Measurements from ENCODE around the gene HS3ST2. TPM values are rescaled to one million over a fixed set of nuclear protein-coding genes. Genes with fewer than 3 reads are reported as not detected.

The HS3ST2 gene
- 2.0 TPM for total RNA-seq

DNA sequence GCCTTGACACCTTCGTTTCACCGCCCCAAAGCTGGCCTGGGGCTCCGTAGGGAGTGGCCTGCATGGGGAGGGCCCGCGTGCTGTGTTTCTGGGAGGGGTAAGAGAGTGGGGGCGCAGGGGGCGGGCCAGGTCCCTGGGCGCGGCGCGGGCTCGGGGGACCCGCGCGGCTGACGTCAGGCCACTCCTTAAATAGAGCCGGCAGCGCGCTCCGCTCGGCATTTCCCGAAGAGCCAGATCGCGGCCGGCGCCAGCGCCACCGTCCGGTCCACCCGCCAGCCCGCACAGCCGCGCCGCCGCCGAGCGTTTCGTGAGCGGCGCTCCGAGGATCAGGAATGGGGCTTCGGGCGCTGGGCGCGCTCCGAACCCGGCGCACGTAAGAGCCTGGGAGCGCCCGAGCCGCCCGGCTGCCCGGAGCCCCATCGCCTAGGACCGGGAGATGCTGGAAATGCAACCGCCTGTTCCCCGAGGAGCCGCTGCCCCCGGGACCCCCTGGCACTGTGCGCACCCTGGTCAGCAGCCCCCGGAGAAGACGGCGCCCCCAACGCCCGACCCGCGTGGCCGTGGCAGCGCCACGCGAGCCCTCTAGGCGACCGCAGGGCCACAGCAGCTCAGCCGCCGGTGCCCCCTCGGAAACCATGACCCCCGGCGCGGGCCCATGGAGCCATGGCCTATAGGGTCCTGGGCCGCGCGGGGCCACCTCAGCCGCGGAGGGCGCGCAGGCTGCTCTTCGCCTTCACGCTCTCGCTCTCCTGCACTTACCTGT is at the start of gene HS3ST2:
Gene HS3ST2, plus strand, starts transcription at position 215 of the 763 bp plus-strand sequence. Its CDS starts 449 bp downstream, at position 664.
- DNase-seq (ENCODE audit: low spot score), result no peak

DNA sequence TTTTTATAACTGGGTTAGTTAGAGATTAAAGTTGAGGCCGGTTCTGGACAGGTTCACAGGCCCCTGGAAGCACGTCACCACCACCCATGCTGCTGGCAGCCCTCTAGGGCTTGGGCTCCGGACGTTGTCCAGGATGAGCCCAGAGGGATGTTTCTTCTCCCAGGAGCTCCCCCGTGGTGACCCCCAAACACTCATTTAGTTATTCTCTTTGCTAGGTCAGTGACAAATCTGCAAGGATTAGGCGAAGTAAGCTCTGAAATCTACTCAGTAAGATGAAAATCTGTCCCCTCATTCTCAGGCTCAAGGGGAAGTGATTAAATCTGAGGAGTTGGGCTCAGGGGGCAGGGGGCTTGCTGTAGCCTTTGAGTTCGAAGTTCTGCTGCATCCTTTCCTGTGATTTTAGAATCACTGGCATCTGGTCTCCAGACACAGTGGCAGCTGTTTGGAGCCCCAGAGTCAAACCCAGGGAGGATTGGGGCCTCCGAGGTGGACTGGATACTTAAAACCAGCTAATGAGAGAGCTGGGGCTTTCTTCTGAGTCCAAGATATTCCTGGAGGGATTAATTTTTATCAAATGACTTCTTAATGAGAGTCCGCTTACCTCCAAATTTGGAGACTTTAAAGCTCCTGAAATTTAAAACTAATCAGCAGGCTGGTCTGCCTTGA is 49.2 kb upstream of the HS3ST2 start:
- no peak for DNase-seq (ENCODE audit: low spot score)

DNA sequence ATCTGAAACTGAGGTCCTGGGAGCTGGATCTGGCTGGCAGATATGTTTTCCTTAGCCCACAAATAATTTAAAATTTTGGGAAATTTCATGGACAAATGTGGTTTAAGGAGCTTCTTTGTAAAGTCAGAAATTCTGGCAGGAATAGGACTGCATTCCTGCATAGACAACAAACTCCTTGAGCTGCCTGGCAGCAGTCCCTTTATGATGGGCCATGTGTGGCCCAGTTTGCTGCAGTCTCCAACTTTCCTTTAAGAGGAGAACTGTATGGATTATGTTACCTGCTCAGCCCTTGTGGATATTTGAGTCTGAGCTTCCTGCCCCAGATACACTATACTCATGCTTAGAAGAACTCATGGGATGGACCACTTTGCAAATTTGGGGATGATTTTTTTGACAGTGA is 48.5 kb upstream of the HS3ST2 start:
- DNase-seq (ENCODE audit: low spot score), result no peak

DNA sequence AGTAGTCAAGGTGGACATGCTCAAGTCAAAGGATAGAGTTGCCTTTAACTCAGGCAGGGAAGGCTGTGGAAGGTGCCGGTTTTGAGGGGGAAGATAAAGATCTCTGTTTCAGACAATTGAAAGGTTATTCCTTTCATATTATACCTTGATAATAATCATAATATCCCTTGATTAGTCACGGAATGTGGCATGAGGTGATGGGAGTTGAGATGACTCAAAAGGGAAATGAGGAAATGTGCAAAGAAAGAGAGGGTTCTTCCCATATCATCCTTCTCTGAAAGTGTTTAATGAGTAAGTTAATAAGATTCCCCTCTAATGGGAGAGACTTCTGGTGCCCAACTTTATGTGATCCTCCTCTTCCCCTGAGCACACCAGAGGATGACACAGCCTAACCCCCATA is 43.1 kb upstream of the HS3ST2 start:
- DNase-seq (ENCODE audit: low spot score), result no peak

DNA sequence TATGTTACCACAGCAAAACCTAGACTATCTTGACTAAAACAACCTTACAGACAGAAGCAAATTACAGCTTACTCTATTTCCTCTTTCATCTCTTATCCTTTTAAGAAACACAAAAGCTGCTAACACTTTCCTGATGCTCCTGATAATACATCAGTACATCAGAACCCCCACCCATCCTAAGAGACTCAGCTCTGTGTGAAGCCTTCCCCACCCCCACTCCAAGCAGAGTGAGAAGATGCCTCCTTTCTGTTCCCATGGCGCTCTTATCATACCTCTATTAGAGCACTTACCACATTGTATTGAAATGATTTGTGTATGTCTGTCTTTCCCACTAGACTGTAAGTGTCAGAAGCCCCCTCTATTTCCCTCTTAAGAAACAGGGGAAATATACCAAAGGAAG is 42.4 kb upstream of the HS3ST2 start:
- DNase-seq (ENCODE audit: low spot score), result no peak

DNA sequence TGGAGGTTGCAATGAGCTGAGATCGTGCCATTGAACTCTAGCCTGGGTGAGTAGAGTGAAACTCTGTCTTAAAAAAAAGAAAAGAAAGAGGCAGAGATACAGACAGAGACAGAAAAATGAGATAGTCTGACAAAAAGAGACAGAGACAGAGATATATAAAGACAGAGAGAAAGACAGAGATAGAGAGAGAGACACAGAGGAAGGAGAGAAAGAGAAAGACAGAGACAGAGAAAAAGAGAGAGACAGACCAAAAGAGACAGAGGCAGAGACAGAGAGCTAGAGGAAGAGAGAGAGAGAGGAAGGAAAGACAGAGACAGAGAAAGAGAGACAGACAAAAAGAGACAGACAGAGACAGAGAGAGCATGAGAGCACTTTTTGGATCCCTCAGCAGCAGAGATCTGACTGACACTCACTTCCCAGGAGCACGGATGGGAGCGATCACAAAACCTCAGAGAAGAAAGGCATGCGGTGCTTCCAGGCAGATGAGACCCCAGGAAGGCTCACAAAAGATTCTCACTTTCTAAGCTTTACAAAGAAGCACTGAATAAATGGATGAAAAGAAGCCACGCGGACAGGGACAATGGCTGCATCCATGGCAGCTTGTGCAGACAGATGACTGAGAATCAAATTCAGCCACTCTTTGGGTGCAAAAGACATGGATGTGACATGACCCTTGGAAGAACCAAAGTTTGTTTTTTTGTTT is 38.6 kb upstream of the HS3ST2 start:
- no peak for DNase-seq (ENCODE audit: low spot score)

DNA sequence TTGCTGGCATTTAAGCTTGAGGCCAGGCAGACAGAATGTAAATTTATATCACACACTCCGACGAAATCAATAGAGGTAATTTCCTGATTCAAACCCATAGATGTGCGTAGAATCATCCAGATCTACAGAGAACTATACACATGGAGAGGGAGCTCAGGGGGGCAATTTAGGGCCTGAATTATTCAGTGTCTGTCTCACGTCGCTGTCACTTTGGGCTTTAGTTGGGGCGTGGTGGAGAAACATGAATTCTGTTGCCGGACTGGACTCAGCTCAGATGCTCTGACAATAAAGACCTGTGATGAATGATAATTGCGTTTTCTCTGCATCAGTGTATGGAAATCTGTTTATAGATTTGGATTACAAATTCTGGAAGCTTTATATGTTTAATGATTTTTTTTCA is 32.5 kb upstream of the HS3ST2 start:
- no peak for DNase-seq (ENCODE audit: low spot score)

DNA sequence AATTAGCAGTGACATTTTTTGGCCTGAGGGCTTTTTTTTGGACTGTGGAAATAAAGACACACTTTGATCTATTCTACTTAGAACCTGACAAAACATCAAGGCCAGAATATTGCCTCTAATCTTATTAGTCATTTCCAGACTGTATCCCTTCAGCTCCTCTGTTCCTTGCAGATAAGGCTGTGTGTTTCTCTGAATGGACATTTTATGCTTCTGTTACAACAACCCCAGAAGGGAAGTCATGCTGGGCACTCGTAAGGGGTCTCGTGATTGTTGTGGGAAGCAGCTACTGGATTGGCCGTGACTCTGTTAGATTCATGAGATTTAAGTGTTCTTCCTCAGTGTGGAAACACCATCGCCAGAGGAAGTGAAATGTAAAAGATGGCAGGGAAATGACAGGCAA is 31.6 kb upstream of the HS3ST2 start:
- DNase-seq (ENCODE audit: low spot score), result no peak

DNA sequence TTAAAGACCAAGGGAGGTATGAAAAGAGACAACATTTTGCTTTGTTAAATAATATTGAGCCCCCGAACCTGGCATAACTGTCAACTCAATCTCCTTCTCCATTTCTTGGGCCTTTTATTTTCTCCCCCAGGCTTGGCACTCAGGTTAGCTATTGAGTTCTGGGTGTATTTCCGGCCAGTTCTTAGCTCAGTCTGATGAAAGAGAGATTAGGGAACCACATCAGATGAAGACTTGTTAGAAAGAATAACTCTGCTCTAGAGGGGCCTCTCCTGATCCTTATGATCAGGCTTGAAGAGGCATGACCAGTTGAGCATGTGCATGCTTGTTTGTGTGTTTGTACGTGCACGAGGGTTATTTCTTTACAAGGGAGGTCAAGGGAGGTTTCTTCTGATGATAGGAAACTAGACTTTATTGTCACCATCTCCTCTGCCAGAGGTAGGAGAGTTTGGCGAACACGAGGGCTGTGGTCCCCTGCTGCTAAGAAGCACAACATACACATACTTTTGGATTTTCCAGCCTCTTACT is 29.2 kb upstream of the HS3ST2 start:
- DNase-seq (ENCODE audit: low spot score), result no peak

DNA sequence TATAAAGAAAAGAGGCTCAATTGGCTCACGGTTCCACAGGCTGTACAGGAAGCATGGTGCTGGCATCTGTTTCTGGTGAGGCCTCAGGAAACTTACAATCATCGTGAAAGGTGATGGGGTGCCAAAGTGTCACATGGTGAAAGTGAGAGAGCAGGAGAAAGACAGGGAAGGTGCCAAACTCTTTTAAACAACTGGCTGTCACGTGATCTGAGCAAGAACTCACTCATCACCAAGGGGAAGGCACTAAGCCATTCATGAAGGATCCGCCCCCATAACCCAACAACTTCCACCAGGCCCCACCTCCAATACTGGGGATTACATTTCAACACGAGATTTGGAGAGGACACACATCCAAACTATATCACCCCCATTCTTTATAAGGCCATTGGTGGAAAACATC is 28.4 kb upstream of the HS3ST2 start:
- DNase-seq (ENCODE audit: low spot score), result no peak

DNA sequence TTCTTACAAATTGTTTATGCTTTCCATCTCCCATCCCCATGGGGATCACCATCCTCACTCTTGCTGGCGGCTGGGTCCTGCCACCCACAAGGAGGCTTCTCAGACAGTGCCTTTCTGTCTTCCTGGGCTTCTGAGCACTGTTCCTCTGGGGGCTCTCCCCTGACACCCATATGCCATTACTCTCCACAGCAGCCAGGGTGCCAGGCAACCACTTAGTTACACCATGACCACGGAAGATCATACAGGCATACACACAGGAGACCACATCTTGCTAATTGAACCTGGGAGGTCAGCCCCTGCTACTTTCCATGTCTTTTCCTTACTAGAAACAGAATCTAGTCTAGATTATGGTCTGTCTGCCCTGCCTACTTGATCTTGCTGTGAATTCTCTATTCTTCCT is 27.7 kb upstream of the HS3ST2 start:
- no peak for DNase-seq (ENCODE audit: low spot score)

DNA sequence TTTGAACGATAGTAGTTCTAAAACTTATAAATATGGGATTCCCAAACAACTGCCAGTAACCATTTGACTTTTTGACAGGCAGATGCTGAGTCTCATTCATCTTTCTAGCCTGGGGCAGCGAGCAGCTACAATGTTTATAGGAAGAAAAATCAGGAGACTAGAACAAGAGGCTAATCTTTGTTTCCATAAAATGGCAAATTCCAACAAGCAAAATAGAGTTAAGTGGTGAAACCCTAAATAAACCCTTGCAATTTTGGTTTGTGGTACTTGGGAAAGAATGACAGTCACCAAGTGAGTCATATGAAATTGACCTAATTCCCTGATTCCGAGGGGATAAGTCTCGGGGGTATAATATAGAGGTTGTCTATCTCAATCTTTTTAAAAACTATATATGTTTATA is 27.3 kb upstream of the HS3ST2 start:
- DNase-seq (ENCODE audit: low spot score), result no peak

DNA sequence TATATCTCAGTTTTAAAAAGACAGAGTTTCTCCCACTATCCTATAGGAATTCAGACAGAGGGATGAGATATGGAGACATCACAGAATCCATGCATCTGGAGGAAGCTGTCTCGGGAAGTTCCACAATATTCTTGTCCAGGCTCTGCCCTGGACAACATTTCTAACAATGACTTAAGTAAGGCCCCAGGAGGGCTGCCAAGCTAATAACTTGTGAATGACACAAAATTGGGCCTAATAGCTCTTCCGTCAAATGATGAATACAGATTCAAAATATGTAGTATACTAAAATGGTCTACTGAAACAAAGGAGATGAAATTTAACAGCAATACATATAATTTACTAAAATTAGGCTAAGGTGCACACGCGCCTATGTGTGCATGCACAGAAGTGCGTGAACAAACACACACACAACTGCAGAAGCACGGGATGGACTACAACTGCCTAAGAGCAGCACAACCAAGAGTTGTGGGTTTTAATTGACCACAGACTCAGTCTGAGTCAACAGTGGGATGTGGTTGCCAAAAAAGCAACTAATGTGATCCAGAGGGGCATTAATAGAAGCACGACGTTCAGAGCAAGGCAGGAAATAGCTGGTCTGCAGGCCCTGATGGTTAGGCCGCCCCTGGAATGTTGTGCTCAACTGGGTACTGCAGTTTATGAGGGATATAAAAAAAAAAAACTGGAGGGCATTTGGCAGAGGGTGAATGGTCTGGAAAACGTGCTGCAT is 26.3 kb upstream of the HS3ST2 start:
- no peak for DNase-seq (ENCODE audit: low spot score)

DNA sequence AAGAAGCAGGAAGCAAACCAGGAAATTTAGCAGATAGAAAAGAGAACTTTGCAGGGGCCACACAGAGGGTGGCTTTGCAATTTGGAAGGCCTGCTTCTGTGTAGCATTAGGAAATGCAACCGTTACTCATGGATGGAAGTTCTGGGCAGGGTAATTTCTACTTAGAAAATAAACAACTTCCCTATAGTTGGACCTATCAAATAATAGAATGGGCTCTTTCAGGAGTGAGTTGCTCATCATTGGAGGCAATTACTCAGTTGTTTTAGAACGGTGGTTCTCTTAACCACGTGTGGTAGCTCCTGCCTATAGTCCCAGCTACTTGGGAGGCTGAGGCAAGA is 25.8 kb upstream of the HS3ST2 start:
- DNase-seq (ENCODE audit: low spot score), result no peak

DNA sequence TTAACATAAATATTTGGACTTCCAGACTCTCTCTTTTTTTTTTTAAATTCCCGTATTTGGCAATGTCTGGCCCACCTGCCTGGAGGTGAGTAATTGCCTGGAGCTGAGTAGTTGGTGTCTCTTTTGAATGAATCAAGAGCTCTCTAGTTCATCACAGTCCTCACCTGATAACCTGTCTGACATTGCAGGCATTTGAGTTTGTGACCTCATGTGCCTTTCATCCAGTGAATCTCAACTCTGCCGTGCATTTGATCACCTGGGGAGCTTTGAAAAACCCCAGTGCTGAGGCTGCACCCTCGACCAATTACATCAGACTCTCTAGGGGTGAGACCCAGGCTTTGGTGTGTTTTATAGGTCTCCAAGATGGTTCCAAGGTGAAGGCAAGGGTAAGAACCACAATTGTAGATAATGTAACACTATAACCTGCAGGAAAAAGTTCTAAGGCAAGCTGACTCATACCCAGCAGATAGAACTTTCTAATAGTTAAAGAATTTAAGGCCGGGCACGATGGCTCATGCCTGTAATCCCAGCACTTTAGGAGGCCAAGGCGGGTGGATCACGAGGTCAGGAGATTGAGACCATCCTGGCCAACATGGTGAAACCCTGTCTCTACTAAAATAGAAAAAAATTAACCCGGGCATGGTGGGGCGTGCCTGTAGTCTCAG is 24.5 kb upstream of the HS3ST2 start:
- no peak for DNase-seq (ENCODE audit: low spot score)

DNA sequence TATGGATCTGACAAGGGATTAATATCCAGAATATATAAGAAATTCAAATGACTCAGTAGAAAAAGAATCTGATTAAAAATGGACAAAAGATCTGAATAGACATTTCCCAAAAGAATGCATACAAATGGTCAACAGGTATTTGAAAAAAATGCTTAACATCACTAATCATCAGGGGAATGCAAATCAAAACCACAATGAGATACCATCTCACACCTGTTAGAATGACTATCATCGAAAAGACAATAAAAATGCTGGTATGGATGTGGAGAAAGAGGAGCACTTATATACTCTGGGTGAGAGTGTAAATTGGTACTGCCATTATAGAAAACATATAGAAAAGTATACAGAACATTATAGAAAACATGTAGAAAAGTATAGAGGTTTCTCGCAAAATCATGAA is 16.4 kb upstream of the HS3ST2 start:
- DNase-seq (ENCODE audit: low spot score), result no peak

DNA sequence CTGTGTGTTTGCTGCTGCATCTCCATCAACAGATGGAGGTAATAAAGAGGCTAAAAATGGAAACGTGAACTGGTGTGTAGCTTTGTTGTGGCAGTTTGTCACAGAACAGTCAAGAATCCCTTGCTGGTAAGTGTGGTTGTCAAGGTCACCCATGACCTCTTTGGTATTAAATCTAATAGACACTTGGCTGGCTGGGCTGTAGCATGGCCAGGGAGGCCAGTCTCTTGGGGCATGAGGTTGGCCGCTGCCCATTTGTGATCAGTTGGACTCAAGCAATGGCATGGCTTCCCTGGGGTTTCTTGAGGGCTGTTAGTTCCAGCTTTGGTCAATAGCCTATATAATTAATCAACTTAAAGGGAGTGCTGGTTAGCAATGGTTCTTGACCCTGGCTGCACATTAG is 14.8 kb upstream of the HS3ST2 start:
- DNase-seq (ENCODE audit: low spot score), result no peak

DNA sequence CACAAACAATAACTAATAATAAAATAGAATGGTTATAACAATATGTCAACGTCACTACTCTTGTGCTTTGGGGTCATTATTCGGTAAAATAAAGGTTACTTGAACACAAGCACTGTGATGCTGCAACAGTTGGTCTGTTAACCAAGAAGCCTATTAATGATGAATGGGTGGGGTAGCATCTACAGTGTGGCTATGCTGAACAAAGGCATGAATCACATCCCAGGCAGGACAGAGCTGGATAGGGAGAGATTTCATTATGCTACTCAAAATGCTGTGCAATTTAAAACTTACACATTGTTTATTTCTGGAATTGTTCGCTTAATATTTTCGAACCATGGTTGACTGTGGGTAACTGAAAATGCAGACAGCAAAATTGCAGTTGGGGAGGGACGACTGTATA is 9.1 kb upstream of the HS3ST2 start:
- no peak for DNase-seq (ENCODE audit: low spot score)

DNA sequence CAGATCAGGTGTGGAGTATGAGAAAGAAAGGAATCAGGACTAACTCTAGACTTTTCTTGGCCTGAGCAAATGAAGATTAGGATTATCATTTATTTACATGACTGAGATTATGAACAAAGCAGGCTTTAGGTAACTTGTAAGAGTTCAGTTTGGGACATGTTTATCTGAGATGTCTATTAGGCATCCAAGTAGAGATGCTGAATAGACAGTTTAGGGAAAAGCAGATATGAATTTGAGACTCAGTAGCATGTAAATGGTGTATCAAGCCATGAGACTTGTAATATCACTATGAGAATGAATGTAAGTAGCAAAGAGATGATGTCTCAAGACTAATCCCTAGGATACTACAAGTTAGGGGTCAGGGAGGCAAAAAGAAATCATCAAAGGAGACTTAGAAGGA is 8.6 kb upstream of the HS3ST2 start:
- DNase-seq (ENCODE audit: low spot score), result no peak

DNA sequence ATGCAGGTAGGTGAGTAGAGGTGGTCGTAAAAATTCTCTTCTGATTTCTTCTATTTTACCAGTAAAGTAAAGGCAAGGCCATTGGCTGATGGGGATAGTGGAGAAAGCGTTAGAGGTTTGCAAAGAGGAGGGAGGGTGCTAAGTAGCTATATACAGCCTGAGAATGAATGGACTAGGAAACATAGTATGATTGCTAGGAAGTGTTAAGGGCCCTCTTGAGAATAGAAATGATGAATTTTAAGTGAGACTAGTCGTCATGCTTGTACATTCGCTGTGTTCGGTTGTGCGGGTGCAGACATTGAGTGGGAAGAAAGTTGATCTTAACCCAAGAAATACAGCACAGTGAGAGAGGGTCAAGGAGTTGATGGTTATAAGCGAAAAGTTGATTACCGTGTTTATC is 7.2 kb upstream of the HS3ST2 start:
- DNase-seq (ENCODE audit: low spot score), result no peak

DNA sequence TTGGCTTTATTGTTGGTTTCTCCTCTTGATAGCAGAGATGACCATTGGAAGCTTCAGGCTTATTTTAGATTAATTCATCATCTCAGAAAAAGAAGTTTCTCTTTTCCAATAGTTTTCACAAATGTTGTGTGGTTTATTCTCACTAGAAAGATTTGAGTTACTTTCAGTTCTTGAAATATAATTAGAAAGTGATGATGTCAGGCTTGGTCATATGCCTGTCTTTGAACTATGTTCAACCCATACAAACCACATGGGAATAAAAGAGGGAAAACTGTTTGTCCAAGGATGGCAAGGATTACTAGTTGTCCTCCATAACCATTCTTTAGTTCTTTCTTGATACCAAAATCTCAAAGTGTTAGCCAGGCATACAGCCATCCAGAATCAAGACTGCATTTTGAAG is 3.7 kb upstream of the HS3ST2 start:
- DNase-seq (ENCODE audit: low spot score), result no peak

All from ureter (tissue), 1 donor.